ENCODE measurements around the gene CHDH.

CHDH gene

DNA sequence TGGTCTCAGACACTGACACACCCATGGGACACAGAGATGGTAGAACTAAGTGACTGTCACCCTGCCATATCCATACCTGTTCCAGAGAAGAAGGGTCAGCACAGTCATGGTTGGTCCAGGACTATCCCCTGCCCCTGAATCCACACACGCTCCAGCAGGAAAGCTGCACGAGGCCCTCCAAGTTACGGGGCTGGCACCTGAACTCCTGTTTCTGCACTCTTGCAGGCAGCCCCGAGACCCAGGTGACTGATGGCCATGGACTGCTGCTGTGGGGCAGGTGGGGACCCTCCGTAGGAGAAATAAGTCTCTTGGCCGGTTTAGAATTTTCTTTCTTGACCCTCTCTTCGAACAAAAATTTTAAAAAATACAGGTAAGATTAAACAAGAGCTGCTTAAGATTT, 30.6 kb downstream of the CHDH start:
- no peak for DNase-seq
- TF ChIP-seq POLR2A (IDR thresholded peaks at IDR 0.05; ENCODE audit: low read length): no peak
- no peak for TF ChIP-seq GATA1 (IDR thresholded peaks at IDR 0.05; ENCODE audit: low read depth, low read length)

DNA sequence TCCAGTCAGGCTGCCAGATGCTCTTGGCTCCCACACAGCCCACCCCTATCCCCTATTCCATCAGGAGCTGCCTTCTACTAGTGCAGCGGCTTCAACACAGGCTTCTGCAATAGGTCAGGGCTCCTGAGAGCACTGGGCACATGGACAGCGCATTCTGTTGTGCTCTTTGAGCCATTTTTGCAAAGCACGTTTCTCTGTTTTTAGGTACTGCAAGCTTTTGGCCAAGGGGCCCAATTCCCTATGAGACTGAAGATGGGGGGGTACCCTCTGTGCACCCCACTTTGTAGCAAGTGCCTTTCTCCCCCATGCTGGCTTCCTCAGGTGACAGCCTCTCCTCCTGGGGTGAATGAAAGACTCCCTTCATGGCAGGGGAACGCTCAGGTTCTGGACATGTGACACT, 31.2 kb downstream of the CHDH start:
- TF ChIP-seq POLR2A (IDR thresholded peaks at IDR 0.05; ENCODE audit: low read length): no peak
- TF ChIP-seq GATA1 (IDR thresholded peaks at IDR 0.05; ENCODE audit: low read depth, low read length): no peak
- DNase-seq: no peak

DNA sequence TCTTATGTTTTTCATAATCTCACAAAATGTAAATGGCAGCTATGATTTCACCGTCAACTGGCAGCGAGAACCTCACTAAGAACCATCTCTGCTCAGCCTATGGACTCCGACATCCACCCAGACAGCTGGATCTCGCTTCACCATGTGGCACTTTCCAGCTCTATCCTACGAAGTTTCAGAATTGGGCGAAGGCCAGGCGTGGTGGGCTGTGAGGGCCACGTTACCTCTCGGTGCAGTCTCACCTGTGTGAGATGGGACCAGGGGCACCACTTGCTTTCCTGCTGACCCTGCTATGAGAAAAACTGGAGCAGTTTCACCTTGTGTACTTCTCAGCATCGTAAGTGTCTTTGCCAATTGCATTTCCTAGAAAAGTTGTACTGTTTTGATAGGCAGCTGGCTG, 32.3 kb downstream of the CHDH start:
- TF ChIP-seq POLR2A (IDR thresholded peaks at IDR 0.05; ENCODE audit: low read length) (no peak), GATA1 (IDR thresholded peaks at IDR 0.05; ENCODE audit: low read depth, low read length) (no peak)
- no peak for DNase-seq

DNA sequence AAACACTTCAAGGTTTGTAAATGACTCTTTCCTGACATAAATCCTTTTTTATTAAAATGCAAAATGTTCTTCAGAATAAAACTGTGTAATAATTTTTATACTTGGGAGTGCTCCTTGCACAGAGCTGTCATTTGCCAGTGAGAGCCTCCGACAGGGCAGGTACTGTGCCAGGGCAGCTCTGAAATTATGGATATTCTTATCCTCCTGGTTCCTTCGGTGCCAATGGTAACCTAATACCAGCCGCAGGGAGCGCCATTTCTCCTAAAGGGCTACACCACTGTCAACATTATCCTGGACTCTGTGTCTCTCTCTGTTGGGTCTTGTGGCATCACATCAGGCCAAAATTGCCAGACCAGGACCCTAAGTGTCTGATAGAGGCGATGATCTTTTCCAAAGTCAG, 33.0 kb downstream of the CHDH start:
- DNase-seq: no peak
- no peak for TF ChIP-seq POLR2A (IDR thresholded peaks at IDR 0.05; ENCODE audit: low read length)
- no peak for TF ChIP-seq GATA1 (IDR thresholded peaks at IDR 0.05; ENCODE audit: low read depth, low read length)

DNA sequence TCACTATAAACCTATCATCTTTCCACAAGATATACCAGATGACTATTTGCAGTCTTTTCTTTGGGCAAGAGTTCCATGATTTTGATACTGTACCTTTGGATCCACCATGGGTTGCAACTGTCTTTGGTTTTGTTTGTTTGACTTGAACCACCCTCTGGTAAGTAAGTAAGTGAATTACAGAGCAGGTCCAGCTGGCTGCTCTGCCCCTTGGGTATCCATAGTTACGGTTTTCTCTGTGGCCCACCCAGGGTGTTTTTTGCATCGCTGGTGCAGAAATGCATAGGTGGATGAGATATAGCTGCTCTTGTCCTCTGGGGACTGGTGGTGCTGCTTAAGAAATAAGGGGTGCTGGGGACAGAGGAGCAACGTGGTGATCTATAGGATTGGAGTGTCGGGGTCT, 33.8 kb downstream of the CHDH start:
- TF ChIP-seq GATA1 (IDR thresholded peaks at IDR 0.05; ENCODE audit: low read depth, low read length): no peak
- no peak for TF ChIP-seq POLR2A (IDR thresholded peaks at IDR 0.05; ENCODE audit: low read length)
- no peak for DNase-seq

DNA sequence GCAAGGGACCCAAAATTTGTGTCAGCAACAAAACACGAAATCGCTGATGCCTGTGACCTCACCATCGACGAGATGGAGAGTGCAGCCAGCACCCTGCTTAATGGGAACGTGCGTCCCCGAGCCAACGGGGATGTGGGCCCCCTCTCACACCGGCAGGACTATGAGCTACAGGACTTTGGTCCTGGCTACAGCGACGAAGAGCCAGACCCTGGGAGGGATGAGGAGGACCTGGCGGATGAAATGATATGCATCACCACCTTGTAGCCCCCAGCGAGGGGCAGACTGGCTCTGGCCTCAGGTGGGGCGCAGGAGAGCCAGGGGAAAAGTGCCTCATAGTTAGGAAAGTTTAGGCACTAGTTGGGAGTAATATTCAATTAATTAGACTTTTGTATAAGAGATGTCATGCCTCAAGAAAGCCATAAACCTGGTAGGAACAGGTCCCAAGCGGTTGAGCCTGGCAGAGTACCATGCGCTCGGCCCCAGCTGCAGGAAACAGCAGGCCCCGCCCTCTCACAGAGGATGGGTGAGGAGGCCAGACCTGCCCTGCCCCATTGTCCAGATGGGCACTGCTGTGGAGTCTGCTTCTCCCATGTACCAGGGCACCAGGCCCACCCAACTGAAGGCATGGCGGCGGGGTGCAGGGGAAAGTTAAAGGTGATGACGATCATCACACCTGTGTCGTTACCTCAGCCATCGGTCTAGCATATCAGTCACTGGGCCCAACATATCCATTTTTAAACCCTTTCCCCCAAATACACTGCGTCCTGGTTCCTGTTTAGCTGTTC, 34.9 kb downstream of the CHDH start:
- TF ChIP-seq GATA1 (IDR thresholded peaks at IDR 0.05; ENCODE audit: low read depth, low read length) (no peak), POLR2A (IDR thresholded peaks at IDR 0.05; ENCODE audit: low read length) (no peak)
- DNase-seq: no peak

DNA sequence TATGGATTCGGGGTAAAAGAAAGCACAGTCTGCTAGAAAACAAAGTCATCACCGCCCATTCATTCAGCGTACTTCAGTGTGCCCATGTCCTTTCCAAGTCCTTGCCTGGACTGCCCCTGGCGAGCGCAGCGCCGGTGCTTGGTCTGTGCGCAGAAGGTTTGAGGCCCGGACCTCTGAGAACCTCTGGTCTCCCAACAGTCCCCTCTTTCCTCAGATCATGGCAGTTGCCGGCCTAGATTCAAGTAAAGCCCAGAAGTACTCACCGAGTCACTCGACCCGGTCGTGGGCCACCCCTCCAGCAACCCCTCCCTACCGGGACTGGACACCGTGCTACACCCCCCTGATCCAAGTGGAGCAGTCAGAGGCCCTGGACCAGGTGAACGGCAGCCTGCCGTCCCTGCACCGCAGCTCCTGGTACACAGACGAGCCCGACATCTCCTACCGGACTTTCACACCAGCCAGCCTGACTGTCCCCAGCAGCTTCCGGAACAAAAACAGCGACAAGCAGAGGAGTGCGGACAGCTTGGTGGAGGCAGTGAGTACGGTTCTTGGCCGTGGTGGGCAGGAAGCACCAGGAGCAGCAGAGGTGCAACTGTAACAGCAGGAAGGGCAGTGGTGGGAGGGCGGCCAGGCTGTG, 36.3 kb downstream of the CHDH start:
- DNase-seq: no peak
- no peak for TF ChIP-seq POLR2A (IDR thresholded peaks at IDR 0.05; ENCODE audit: low read length)
- TF ChIP-seq GATA1 (IDR thresholded peaks at IDR 0.05; ENCODE audit: low read depth, low read length): no peak

DNA sequence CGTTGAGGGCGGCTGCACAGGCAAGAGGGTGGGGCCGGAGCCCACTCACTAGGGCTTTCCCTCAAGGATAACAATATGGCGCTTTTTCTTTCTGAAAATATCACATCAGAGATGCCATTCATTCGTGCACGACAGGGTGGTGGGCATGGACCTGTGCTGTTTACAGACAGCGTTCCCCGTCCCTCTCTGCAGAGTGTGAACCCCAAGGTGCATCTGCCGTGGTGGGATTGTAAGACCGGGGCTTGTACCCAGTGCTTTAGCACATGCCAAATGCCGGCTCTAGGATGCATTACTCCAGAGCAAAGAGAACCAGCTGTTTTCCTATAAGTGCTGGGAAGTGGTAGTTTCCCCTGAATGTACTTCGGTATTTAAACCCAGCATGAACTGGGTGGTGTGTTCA, 37.0 kb downstream of the CHDH start:
- DNase-seq: no peak
- TF ChIP-seq POLR2A (IDR thresholded peaks at IDR 0.05; ENCODE audit: low read length) (no peak), GATA1 (IDR thresholded peaks at IDR 0.05; ENCODE audit: low read depth, low read length) (no peak)

DNA sequence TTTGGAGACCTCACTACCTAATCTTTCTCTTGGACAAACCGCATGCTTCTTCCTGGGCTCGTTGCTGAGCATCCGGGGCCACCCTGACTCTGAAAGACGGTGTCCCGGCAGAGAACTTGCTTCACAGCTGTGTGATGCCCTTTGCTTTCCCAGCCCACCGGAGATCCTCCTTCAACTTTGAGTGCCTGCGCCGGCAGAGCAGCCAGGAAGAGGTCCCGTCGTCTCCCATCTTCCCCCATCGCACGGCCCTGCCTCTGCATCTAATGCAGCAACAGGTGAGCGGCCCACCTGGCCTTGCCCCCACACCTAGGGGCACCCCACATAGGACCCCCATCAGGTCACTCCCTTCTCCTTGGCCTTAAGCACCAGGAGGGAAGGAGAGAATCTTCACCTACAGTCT, 37.7 kb downstream of the CHDH start:
- DNase-seq: no peak
- TF ChIP-seq POLR2A (IDR thresholded peaks at IDR 0.05; ENCODE audit: low read length) (no peak), GATA1 (IDR thresholded peaks at IDR 0.05; ENCODE audit: low read depth, low read length) (no peak)

DNA sequence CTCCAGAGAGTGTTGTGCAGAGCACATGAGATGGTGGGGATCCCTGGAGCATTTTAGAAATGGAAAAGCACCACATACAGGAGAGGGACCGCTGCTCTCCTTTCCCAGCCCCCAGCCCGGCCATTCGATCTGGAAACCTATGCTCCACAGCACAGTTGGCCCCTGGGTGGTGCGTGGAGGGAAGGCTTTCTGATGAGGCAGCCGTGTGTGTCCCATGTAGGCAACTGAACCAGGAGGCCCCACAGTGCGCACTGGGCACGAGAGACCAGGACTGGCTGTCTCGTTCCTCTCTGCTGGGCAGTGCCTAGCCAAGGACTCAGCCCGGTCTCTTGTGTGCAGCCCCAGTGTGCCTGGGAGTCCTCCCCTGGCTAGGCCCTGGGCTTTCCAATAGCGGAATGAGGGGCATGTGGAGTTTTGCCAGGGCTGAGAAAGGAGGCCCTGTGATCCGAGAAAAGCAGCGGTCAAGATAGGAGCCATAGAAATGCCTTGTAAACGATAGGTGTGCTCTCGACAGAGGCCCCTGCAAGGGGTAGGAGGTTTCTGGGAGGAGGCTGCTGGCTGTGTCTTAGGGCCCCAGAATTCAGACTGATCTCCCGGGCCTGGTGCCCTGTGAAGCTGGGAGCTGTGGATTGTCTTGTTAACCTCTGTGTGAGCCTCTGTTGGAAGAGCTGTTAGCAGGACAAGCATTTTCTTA, 39.0 kb downstream of the CHDH start:
- DNase-seq: no peak
- TF ChIP-seq POLR2A (IDR thresholded peaks at IDR 0.05; ENCODE audit: low read length) (no peak), GATA1 (IDR thresholded peaks at IDR 0.05; ENCODE audit: low read depth, low read length) (no peak)

DNA sequence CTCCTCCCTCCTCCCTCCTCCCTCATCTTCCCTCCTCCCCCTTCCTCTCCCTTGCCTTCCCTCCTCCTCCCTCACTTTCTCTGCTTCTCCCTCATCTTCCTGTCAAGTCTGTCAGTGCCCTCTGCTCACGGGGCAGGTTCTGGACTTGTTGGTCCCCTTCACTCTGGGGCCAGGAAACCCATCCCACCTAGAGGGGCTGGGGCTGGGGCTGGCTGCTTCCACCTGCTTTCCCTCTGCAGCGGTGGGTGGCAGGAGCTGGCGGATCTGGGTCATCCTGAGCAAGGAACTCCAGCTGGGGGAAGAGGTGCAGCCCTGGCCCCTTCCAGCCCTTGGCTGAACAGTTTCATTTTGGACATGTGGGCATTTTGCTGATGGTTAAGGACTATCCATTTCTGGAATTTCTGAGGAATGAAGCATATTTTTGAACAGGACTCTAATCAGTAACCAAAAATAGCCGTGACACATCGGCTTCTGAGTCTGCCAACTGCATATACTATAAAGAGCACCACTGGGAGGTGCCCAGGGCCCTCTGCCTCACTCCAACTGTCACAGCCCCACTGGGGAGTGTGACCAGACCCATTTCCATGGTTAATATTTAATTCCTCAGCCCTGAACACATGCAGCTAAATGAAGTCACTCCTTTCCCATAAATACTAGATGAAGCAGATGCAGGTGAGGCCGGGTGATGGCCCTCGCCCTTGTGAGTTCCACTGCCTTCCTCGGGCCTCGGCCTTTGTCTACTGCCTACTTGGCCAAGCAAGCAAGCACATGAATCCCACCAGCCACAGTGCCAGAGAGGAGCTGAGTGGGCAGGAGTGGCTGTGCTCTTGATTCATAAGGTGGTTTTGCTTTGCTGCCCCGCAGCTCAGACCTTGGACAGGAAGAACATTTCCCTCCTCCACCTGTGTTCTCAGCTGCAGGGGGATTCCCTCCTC, 39.8 kb downstream of the CHDH start:
- TF ChIP-seq GATA1 (IDR thresholded peaks at IDR 0.05; ENCODE audit: low read depth, low read length) (no peak), POLR2A (IDR thresholded peaks at IDR 0.05; ENCODE audit: low read length) (no peak)
- no peak for DNase-seq

DNA sequence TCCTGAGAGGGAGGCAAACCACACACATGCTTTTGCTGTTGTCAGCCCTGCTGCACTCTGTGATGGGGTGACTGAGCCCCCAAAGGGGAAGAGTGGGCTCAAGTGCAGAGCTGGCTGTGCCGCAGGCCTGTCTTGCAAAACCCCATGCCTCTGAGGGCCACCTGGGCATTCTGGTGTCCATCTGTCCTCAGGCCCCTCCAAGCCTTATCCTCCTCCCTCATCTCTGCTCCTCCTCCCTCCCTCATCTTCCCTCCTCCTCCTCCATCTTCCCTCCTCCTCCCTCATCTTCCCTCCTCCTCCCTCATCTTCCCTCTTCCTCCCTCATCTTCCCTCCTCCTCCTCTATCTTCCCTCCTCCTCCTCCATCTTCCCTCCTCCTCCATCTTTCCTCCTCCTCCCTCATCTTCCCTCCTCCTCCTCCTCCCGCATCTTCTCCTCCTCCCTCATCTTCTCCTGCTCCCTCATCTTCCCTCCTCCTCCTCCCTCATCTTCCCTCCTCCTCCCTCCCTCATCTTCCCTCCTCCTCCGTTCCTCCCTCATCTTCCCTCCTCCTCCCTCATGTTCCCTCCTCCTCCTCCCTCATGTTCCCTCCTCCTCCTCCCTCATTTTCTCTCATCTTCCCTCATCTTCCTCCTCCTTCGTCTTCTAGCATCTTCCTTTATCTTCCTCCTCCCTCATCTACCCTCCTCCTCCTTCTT, 40.6 kb downstream of the CHDH start:
- TF ChIP-seq GATA1 (IDR thresholded peaks at IDR 0.05; ENCODE audit: low read depth, low read length) (no peak), POLR2A (IDR thresholded peaks at IDR 0.05; ENCODE audit: low read length) (no peak)
- no peak for DNase-seq
